Suprapubic skin (tissue), 4 donors: ENCODE measurements around the gene FAM170B.

Experiments used
- EP300 ChIP-seq: sonication (generic); formaldehyde crosslinking; IDR thresholded peaks from one replicate; pipeline ENCODE4 v1.6.1; 2017; ENCODE audit warnings: antibody characterized with exemption
- POLR2A ChIP-seq, 2 donors: fragments of 450-650 bp; IDR thresholded peaks; one replicate each; pipeline ENCODE4 v1.6.1; 2017; ENCODE audit warnings: antibody characterized with exemption in 2 of 2, mild to moderate bottlenecking in 2 of 2, moderate library complexity in 2 of 2
- POLR2AphosphoS5 ChIP-seq, 3 donors: sonication (generic); formaldehyde crosslinking; IDR thresholded peaks; one replicate each; pipeline ENCODE4 v1.6.1; 2017; ENCODE audit warnings: antibody characterized with exemption in 3 of 3
- TF ChIP-seq, protein P1 (sequence below), 2 donors: fragments of 200-600 bp in 1 of 2; fragments of 450-650 bp in 1 of 2; sonication (generic) in 1 of 2; IDR thresholded peaks; one replicate each; pipeline ENCODE4 v1.5.1; 2016 to 2019; ENCODE audit warnings: antibody characterized with exemption in 2 of 2, mild to moderate bottlenecking in 1 of 2, moderate library complexity in 1 of 2

DNA sequence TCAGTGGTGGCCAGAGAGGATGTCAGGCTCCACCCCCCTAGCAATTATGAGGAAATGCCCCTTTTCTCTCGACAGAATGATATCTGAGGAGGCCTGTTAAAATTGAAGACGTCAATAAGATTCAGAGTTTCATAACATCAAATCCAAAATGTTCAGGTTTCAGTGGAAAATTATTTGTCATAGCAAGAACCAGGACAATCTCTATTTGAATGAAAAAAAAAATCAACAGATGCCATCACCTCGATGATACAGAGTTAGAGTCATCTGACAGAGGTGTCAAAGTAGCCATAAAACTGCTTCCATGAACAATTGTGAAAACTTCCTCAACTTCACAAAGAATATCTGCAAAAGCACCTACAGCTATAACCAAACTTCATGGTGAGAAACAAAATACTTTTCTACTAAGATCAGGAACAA is 46.6 kb upstream of the FAM170B start:
- TF ChIP-seq, protein P1, sequence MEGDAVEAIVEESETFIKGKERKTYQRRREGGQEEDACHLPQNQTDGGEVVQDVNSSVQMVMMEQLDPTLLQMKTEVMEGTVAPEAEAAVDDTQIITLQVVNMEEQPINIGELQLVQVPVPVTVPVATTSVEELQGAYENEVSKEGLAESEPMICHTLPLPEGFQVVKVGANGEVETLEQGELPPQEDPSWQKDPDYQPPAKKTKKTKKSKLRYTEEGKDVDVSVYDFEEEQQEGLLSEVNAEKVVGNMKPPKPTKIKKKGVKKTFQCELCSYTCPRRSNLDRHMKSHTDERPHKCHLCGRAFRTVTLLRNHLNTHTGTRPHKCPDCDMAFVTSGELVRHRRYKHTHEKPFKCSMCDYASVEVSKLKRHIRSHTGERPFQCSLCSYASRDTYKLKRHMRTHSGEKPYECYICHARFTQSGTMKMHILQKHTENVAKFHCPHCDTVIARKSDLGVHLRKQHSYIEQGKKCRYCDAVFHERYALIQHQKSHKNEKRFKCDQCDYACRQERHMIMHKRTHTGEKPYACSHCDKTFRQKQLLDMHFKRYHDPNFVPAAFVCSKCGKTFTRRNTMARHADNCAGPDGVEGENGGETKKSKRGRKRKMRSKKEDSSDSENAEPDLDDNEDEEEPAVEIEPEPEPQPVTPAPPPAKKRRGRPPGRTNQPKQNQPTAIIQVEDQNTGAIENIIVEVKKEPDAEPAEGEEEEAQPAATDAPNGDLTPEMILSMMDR (IDR thresholded peaks at IDR 0.05): no peak
- TF ChIP-seq POLR2A (IDR thresholded peaks at IDR 0.05) (no peak), EP300 (no peak), POLR2AphosphoS5 (IDR thresholded peaks at IDR 0.05) (no peak)
